ENCODE data around the gene ATF7. TPM values are rescaled to one million over a fixed set of nuclear protein-coding genes. Genes with fewer than 3 reads are reported as not detected.

ATF7 gene
- total and polyA plus RNA-seq, 9 of the 15 experiments (the other 6 are each of a cell fraction or from before 2014, with no cell fraction given): 10.6 to 30.4 (median 20.7) TPM

- TF ChIP-seq RBM15 (IDR thresholded peaks at IDR 0.05; ENCODE audit: insufficient read depth, low read length) (no peak), USF1 (CRISPR knock-in tag; IDR thresholded peaks at IDR 0.05) (peak; percentile 92), HDAC6 (IDR thresholded peaks at IDR 0.05; ENCODE audit: low read depth, low read length) (no peak), GABPA (tag; conservative IDR thresholded peaks at IDR 0.05; ENCODE audit: low read depth) (peak; percentile 52; the same call in 1 of the 2 replicates), TFE3 (CRISPR knock-in tag; IDR thresholded peaks at IDR 0.05) (peak; percentile 89), NRF1 (conservative IDR thresholded peaks at IDR 0.05 in 1 of 2, IDR thresholded peaks at IDR 0.05 in 1 of 2) (peak in 1 of 2 experiments; percentile 17; a peak in 1 of 4 replicates), REST (IDR thresholded peaks at IDR 0.05; ENCODE audit: borderline replicate concordance) (peak; percentile 68), REST (CRISPR knock-in tag; IDR thresholded peaks at IDR 0.05; ENCODE audit: low read depth) (no peak), ZNF589 (CRISPR knock-in tag; IDR thresholded peaks at IDR 0.05; ENCODE audit: low read depth) (no peak), LEF1 (IDR thresholded peaks at IDR 0.05) (no peak), TRIM28 (IDR thresholded peaks at IDR 0.05) (no peak), CBFA2T2 (conservative IDR thresholded peaks at IDR 0.05) (peak; percentile 63), CTBP1 (IDR thresholded peaks at IDR 0.05; ENCODE audit: borderline replicate concordance) (peak; percentile 53; the same call in 1 of the 2 replicates), ZNF707 (CRISPR knock-in tag; conservative IDR thresholded peaks at IDR 0.05) (no peak), TOE1 (IDR thresholded peaks at IDR 0.05; ENCODE audit: borderline replicate concordance) (peak; percentile 80; the same call in 1 of the 2 replicates), TOE1 (CRISPR knock-in tag; IDR thresholded peaks at IDR 0.05; ENCODE audit: borderline replicate concordance, low read depth) (no peak), TFAM (CRISPR knock-in tag; conservative IDR thresholded peaks at IDR 0.05) (no peak), SMARCC2 (IDR thresholded peaks at IDR 0.05; ENCODE audit: low read depth) (no peak)
Measured at GRCh38 chr12:53495903-53496751, 130.1 kb downstream of the ATF7 start (continued).

All from K562 (cell line).